ENCODE measurements around the gene SYTL3.
"Not testable (repeated sequence)": the region's sequence is repeated elsewhere in the genome, so short reads cannot be mapped to it uniquely, and the experiment has no call there.

Gene SYTL3

DNA sequence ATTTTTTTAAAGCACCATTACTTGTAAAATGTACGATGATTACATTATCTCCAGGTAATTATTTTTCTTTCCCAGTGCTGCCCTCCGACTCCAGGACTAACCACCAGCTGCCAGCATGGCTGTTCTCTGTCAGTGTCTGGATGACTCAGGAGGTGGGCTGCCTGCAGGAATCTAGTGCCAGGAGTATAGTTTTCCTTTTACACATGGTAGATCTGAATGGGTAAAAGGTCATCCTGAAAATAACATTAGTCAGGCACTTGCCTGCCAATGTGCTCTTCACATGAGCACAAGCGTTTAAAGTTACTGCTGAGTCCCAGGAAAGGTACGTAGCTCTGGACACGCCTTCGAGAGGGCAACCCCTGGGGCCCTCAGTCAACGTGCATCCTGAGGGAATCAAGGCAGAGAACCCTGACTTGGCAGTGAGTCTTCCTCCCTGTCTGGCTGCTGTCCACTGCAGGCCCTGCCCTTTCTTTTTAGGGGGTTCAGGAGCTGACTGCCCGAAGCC lies 7.7 kb upstream of the SYTL3 start:
- DNase-seq = no peak

DNA sequence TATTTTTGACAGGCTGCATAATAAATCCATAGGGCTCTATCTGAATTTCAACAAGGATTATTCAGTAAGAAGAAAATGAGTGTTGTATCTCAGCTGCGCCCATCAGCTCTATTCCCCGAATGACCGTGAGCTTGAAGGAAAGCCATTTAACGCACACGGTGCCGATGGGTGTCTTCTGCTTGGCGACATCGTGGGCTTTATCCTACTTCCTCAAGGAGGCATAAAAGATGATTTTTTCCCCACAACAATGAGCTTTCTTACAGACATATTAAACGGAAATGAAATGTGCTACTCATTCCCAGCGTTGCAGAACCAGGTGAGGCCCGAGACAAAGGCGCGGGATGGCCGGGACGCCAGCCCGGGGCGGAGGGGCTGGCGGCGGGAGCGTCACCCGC lies 6.0 kb upstream of the SYTL3 start:
- no peak for DNase-seq

DNA sequence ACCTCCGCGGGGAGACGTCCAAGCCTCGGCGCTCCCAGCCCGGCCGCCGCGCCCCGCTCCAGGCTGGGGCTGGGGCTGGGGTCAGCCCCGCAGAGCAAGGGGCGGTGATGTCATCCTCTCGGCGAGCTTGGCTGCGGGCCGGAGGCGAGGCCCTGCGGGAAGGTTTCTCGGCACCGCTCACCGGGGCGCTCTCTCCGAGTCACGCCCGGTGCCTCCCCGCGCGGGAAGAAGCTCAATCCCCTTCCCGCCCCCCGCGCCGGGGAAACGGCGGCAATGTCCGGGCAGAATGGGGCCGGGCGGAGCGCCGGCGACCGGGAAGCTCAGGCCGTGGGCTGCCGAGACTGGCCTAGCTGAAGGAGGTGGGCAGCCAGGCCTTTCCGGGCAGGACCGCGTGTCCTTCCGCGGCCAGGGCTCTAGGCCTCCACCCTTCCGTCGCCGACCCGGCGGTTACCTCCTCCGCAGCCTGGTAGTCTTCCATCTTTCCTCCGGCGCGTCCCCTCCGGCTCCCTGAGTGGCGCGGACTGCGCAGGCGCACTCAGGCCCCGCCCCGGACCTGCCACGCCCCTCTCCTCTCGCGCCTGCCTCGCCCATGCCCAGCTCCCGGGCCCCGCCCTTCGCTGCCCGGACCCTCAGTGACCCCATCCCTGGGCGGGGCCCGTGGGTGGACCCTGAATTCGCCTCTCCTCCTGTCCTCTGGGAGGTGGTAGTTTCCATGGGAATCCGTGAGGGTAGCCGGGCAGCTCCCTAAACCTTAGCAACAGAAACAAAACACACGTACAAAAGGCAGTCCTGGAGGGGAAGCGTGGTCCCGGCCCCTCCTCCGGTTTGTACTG lies 5.4 kb upstream of the SYTL3 start, which contains the start of gene DYNLT1:
TSS of gene DYNLT1 (minus strand) at position 513 of the 833 bp plus-strand sequence. CDS start at position 478, 35 bp downstream.
- peak; percentile 90 for DNase-seq

DNA sequence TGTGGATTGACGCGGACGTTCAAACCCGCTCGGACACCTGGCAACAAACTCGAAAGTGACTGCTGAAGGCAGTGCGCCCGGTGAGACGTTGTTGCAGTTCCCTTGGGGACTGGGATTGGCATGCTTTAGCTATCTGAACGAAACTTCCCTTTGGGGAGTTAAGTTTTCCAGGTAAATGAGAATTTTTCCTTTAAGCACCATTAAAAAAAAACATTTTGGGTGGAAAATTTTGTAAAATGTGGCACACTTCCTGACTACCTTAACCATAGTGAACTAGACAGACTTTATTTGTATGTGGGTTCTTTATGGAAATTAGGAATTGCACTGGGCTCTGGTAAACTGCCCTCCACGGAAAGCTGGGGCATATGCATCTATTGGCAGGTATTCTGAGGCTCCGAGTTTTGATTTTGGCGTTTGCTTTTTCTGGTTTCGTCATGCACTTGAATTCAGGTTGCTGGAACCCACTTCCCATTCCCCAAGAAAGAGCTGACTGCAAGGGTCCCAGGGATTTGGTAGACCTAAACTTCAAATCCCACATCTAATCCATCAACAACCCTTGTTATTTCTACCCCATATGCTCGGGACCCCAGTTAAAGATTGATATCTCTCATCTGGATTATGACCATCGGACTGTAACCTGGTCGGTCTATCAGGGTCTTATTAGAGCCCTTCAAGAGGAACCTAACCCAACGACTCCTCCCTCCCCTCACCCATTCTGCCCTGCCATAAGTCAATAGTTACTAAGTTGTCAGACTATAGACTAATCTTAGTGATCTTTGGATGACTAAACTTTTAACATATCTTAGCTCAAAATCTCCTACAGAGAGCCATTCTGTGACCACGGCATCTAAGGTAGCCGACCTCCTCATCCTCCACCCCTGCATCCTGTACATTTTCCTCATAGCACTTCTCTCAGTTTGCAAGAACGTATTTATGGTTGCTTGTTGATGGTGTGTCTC lies 4.5 kb upstream of the SYTL3 start:
- no peak for DNase-seq

DNA sequence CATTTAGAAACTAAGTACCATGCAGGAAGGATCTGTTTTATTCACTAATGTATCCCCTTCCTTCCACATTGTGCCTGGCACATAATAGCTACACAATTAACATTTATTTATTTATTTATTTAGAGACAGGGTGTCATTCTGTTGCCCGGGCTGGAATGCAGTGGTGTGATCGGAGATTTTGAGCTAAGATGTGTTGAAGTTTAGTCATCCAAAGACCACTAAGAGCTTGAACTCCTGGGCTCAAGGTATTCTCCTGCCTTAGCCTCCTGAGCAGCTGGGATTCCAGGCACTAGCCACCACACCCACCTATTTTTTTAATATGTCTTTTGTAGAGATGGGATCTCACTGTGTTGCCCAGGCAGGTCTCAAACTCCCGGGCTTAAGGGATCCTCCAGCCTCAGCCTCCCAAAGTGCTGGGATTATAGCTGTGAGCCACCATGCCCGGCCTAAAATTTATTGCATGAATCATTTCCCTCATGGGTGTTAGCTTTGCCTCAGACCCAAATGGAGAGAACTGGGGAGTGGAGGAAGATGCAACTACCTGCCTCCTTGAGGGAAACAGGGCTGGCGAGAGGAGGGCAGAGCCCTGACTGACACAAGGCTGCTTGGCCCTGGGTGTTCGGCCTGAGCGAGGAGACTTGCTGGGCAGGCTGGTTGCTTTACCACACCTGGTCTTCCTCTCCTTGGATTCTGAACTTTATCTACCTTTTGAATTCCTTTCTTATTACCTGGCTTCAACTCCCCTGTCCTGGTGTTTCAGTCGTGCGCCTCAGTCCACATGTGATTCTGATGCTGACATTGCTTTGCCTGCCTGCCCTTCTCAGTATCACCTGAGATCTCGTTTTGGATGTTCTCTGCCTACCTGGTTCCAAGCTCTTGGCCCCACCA lies 3.6 kb upstream of the SYTL3 start:
- no peak for DNase-seq

DNA sequence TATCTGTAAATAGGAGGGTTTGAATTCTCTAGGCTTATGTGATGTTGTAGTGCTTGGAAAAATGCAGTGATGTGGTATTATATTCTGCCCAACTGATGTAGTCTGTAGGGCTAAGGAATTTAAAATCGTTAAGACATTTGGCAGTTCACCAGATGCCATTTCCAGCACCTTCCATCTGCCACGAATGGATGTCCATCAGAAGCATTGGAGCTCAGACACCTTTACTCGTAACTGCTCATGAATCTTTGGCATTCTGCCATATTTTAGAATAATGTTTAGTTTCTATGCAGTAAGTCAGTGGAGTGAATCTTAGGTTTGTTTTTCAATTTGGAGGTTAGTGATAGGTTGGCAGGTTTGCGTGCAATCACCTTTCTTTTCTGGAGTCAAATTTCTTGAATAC lies 2.4 kb upstream of the SYTL3 start:
- no peak for DNase-seq

DNA sequence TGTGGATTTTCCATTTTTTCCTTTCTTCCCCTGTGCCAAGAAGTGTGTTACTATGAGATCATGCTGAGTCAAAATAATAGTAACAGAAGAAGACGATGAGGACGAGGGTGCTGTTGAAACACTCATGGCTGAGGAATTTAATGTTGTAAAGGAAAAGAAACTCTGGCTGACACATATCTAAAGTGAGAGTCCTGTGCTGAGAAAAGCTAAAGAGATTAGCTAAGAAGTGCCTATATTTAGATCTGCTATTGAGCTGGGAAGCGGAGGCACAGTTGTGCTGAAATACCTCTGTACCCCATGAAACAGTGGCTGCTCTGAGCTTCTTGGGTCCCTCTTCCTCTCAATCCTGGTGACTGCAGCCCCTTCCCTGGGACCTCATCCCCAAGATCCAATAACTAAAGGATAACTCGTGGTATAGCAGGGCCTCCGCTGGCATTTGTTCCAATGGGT lies 1.1 kb upstream of the SYTL3 start:
- DNase-seq = no peak

DNA sequence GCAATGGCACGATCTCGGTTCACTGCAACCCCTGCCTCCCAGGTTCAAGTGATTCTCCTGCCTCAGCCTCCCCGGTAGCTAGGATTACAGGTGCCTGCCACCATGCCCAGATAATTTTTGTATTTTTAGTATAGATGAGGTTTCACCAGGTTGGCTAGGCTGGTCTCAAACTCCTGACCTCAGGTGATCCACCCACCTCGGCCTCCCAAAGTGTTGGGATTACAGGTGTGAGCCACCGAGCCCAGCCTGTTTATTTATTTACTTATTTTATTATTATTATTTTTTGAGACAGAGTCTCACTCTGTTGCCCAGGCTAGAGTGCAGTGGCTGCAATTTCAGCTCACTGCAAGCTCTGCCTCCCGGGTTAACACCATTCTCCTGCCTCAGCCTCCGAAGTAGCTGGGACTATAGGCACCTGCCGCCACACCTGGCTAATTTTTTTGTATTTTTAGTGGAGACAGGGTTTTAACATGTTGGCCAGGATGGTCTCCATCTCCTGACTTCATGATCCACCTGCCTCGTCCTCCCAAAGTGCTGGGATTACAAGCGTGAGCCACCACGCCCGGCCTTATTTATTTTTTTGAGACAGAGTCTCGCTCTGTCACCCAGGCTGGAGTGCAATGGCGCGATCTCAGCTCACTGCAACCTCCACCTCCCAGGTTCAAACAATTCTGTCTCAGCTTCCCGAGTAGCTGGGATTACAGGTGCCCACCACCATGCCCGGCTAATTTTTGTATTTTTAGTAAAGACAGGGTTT lies 2.3 kb downstream of the SYTL3 start:
- not testable (repeated sequence) for DNase-seq

DNA sequence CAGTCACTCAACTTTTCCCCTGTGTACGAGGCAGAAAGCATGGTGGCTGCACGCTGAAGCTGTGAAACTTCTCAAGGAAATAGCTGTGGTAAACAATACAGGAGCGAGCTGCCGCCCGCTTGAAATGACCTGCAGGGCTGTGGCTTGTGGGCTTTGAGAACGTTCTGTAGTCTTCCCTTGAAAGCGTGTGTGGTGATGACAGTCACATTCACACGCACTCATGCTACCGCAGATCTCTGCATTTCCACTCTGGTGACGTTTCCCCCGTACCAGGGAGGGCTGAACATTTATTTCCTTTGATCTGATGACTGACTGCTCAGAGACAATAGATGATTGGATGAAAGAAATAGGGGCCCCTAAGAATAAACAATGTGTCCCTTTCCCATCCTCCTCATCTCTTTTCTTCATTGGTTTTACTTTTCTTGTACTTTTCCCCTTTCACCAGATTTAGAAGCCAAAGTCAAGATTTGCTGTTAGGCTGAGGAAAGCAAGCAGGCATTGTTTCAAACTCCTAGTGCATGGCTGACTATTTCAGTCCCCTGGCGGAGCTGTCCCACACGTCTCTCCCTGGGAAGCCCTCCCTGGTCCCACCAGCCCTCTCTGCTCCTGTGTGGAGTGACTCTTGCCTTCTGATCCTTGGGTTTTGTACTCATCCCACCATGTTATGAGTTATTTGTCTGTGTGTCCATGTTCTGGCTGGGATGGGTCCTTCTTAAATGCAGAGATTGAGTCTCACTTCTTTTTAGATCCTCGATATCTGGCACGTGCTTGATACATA lies 3.9 kb downstream of the SYTL3 start:
- no peak for DNase-seq

DNA sequence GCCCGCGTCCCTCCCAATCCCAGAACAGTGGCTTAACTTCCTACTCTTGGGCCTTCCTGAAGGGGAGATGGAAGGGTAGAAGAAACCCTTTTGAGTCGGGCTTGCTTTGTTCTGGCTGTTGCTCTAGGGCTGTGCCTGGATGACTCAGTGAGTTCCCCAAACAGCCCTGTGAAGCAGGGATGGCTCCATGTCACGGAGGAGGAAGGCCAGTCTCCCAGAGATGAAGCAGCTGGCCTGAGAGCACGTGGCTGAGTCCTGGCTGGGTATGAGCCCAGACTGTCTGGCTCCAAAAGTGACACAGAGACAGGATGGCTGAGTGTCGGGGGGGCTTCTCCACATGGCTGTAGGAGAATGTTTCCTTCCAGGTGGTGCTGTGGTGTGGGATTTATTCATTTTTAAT lies 4.6 kb downstream of the SYTL3 start:
- peak; percentile 70 for DNase-seq

DNA sequence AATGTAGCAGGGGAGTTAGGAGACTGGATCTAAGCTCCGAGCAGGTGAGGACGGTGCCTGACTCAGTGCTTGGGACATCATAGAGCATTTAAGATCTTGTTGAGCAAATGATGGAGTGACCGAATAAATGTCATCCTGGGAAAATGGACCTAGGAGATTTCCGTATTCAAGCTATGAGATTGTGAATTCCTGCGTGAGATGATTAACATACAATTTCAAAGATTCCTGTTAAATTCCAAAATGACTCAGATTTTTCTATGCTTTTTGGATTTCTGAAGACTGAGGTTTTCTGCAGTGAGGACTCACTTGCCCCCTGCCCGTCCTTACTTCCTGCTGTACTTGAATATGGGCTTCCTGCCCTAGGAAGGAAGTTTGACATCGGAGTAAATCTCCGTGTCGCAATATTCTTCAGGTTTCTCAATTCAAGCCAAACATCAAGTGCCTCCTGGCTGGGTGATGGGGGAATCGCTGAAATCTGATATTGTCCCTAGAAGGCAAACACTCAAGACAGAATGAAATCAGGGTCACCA lies 5.2 kb downstream of the SYTL3 start:
- DNase-seq = peak; percentile 46

DNA sequence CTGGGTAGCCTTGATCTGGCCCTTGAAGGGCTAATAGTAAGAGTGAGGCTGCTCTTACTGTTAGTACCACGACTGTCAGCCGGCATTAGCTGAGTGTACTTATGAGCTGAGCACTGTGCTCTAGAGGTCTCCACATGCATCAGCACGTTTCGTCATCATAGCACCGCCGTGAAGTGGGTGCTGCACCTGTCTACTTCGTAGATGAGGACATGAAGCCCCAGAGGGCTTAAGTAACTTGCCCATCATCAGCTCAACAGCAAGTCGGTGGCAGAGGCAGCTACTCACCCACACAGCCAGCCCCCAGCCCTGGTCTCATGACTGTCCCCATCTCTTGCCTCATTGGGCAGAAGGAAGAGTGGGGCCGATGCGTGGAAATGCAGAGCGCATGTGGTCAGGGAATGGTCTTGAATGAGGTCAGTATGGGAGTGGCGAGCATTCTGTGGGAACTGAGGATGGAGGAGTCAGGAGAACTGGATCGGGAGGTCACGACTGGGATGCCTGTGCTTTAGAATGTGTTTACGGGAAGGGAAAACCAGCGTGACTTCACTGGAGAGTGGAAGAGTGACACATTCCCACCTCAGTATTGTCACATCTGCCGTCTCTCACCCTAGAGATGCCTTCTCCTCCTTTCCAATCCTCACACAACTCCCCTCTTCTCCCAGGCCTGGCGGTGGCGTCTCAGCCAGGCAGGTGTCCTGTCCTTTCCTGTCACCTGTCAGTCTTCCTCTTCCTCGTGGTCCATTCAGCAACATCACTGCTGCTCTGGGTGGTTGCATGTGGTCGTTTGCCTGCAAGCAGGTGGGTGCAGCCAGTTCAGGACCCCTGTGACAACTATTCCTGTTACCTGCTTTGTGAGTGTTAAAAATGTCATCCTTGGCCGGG lies 6.0 kb downstream of the SYTL3 start:
- DNase-seq = peak; percentile 92

DNA sequence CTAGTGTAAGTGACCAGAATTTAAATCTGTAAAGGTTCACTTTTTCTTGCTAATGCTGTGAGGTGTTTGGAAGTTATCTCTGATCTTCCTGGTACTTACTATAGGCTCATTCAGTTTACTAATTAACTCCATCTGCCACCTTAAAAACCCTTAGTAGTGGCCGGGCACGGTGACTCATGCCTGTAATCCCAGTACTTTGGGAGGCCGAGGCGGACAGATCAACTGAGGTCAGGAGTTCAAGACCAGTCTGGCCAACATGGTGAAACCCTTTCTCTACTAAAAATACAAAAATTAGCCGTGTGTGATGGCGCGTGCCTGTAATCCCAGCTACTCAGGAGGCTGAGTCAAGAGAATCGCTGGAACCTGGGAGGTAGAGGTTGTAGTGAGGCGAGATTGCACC lies 7.1 kb downstream of the SYTL3 start:
- DNase-seq = not testable (repeated sequence)

DNA sequence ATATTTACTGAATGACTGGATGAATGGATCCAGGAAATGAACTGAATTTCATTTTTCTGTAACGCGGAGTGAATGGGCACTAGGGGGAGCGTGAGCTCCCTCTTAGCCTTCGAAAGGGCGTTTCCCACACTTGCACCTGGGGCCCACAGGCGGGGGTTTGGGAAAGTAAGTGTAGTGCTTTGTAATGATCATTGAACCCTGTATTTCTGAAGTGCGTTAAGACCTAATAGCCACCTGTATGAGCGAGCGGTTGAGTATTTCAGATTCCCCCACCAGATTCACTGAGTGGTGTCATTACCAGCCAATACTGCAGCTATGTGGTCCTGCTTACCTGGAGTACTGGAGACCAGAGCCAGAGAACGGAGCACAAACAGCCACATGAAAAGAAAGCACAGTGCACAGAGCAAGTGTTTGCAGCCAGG lies 10.5 kb downstream of the SYTL3 start:
- peak; percentile 33 for DNase-seq

DNA sequence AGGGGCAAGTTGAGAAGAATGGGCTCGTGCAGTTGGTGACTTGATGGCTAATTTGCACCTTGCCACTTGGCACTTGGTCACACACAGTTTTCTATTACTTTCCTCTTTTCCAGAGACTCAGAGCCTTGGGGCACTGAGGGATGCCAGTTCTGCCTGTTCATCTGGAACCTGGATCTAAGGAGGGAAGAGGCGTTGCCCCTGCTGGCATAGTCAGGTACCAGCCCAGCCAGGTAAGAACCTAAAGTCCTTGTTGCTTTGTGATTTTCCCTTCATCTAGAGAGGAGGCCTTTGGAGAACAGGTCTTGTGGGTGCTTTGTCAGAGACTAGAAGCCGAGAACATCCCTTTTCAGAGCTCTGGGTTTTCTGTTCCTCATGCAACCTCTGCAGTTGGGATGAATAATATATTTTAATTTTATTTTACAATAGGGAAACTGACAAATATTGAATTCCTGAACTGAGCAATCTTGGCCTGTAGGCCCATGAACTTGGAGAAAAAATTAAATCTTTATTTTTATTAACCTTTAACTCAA lies 11.4 kb downstream of the SYTL3 start:
- DNase-seq = no peak

DNA sequence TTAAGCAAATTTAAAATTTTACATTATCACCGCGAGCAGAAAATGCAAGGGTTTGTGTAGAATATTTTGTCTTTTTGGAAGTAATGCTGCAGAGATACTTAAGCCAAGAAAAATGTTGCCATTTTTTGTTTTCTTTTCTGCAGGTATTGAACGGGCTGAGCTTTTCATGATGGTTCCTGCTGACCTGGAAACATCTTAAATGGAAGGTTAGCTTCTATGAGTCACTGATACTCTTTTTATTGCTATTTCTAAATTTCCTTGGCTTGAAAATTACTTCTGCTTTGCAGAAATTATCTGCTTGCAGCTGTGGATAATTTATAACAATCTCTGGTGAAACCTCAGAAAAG lies 12.7 kb downstream of the SYTL3 start:
- DNase-seq = no peak

DNA sequence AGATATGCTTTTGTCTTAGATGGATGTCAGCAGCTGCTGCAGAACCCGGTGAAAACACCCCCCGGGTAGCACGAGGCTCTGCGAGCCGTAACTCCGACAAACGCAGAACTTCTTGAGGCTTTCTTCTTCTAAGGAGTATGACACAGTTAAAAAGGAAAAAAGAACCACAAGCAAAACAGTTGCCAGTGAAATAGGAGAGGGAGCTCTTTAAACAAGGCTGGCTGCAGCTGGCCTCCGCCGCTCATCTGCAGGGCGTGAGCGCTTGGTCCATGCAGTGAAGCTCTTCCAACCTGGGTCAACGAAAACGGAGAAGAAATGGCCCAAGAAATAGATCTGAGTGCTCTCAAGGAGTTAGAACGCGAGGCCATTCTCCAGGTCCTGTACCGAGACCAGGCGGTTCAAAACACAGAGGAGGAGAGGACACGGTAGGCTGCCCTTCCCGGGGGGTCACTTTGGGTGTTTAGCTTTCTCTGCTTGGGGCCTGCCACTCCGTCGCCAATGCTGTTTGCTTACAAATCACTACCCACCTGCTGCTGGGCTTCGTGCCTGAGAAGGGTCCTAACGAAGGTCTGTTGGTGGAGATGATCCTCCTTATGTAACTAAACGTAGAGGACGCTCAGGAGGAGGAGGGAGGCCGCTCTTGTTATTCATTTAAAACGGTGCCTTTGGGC lies 13.2 kb downstream of the SYTL3 start:
- peak; percentile 69 for DNase-seq

DNA sequence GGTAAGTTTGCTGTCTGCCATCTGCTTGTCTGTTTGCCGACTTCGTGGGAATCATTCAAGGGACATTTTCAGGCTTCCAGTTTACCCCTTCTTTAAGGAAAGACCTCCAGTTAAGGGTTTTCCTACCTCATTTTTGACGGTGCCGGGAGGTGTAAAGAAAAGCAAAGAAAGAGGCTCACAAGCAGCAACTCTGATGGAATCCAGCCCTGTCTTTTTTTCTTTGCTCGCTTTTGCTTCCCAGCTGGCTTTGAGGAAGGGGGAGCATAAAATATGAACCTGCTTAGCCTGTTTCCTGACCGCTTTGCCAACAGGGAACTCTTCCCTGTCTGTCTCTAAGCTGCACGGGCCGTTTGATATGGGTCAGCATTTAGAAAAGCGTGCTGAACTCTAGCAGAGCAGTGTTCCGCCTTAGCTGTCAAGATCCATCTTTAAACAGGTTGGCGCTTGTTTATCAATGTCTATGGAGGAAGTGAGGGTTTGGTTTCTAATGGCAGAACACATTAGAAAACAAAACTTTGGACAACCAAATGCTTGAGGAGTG lies 13.8 kb downstream of the SYTL3 start:
- DNase-seq = no peak

Measured in SHP77 treated with DMSO at 0.1 percent for 48 hours (cell line).